ENCODE measurements around the gene FAM209A. TPM values are rescaled to one million over a fixed set of nuclear protein-coding genes. Genes with fewer than 3 reads are reported as not detected.
"Not testable (repeated sequence)": the region's sequence is repeated elsewhere in the genome, so short reads cannot be mapped to it uniquely, and the experiment has no call there.

The FAM209A gene
- total RNA-seq, 2 experiments from 2014 or later: 6.4 to 7.1 TPM

- peaks cover 12% of the 10 kb centered on the region for H3K4me1 Mint-ChIP-seq (ENCODE audit: low read depth)
- intact Hi-C loops (cut with DNase I, micrococcal nuclease): no loop called here
- ATAC-seq (ENCODE audit: poor library complexity): no peak
Measured at GRCh38 chr20:56519551-56519950, 5.0 kb upstream of the FAM209A start.

DNA sequence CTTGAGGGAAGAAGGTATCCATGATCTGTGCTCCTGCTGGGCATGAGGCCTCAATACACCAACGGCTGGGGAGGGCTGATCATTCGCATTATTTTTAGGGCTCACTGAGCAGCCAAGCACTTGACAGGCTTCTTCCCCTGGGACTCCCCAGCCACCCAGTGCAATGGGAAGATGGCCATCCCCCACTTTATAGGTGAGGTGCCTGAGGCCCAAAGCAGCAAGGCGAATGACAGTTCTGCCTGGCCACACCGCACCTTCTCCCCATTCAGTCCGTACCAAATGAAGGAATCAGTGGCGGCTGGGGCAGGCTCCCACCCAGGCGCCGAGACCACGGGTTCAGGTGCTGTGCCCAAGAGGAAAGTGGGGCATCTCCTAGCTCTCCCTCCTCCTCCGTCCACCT, 4.4 kb upstream of the FAM209A start:
- DNase-seq (no peak), ATAC-seq (ENCODE audit: poor library complexity) (no peak)
- H3K27ac Mint-ChIP-seq: no peak overlapping the region
- Histone ChIP-seq H3K36me3 (ENCODE audit: insufficient read depth, low read length) (peaks cover 47% of the 10 kb centered on the region), H3K4me3 (ENCODE audit: low read length) (no peak overlapping the region), H3K9me3 (ENCODE audit: control insufficient read depth in 1 of 2, insufficient read depth in 1 of 2, low read length in 2 of 2) (peaks cover 40 to 48% of the 10 kb centered on the region in 2 experiments), H3K4me1 (ENCODE audit: insufficient read depth, low read length) (peaks cover 16% of the 10 kb centered on the region), H3K27ac (ENCODE audit: low read depth in 1 of 2, low read length in 2 of 2) (no peak overlapping the region), H3K27me3 (ENCODE audit: control insufficient read depth in 1 of 2, insufficient read depth in 2 of 2, low read length in 2 of 2) (no peaks in the 10 kb centered on the region)
- H3K9me3 Mint-ChIP-seq: peaks cover 12% of the 10 kb centered on the region
- peaks cover 83% of the 10 kb centered on the region for H3K36me3 Mint-ChIP-seq (ENCODE audit: low read depth)
- ChIA-PET POLR2A (no interaction called here), CTCF (no interaction called here)
- no peaks in the 10 kb centered on the region for H3K27me3 Mint-ChIP-seq
- TF ChIP-seq, protein P1, sequence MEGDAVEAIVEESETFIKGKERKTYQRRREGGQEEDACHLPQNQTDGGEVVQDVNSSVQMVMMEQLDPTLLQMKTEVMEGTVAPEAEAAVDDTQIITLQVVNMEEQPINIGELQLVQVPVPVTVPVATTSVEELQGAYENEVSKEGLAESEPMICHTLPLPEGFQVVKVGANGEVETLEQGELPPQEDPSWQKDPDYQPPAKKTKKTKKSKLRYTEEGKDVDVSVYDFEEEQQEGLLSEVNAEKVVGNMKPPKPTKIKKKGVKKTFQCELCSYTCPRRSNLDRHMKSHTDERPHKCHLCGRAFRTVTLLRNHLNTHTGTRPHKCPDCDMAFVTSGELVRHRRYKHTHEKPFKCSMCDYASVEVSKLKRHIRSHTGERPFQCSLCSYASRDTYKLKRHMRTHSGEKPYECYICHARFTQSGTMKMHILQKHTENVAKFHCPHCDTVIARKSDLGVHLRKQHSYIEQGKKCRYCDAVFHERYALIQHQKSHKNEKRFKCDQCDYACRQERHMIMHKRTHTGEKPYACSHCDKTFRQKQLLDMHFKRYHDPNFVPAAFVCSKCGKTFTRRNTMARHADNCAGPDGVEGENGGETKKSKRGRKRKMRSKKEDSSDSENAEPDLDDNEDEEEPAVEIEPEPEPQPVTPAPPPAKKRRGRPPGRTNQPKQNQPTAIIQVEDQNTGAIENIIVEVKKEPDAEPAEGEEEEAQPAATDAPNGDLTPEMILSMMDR (IDR thresholded peaks at IDR 0.05): no peak
- intact Hi-C loops (cut with DNase I, micrococcal nuclease): no loop called here
- peaks cover 12% of the 10 kb centered on the region for H3K4me1 Mint-ChIP-seq (ENCODE audit: low read depth)
- no peak overlapping the region for H3K4me3 Mint-ChIP-seq

More at GRCh38 chr20:56519551-56519950, 5.0 kb upstream of the FAM209A start:
- Histone ChIP-seq H3K4me3 (ENCODE audit: low read length) (no peak overlapping the region), H3K27me3 (ENCODE audit: control insufficient read depth in 1 of 2, insufficient read depth in 2 of 2, low read length in 2 of 2) (no peaks in the 10 kb centered on the region), H3K36me3 (ENCODE audit: insufficient read depth, low read length) (peaks cover 47% of the 10 kb centered on the region), H3K9me3 (ENCODE audit: control insufficient read depth in 1 of 2, insufficient read depth in 1 of 2, low read length in 2 of 2) (peaks cover 40 to 48% of the 10 kb centered on the region in 2 experiments), H3K4me1 (ENCODE audit: insufficient read depth, low read length) (peaks cover 16% of the 10 kb centered on the region), H3K27ac (ENCODE audit: low read depth in 1 of 2, low read length in 2 of 2) (no peak overlapping the region)
- Mint-ChIP-seq H3K36me3 (ENCODE audit: low read depth) (peaks cover 89% of the 10 kb centered on the region), H3K4me3 (no peak overlapping the region), H3K27ac (no peak overlapping the region), H3K9me3 (peaks cover 12% of the 10 kb centered on the region), H3K27me3 (no peaks in the 10 kb centered on the region)
- TF ChIP-seq, protein P1 (IDR thresholded peaks at IDR 0.05): no peak
- no peak for DNase-seq
- ChIA-PET POLR2A (no interaction called here), CTCF (no interaction called here)

DNA sequence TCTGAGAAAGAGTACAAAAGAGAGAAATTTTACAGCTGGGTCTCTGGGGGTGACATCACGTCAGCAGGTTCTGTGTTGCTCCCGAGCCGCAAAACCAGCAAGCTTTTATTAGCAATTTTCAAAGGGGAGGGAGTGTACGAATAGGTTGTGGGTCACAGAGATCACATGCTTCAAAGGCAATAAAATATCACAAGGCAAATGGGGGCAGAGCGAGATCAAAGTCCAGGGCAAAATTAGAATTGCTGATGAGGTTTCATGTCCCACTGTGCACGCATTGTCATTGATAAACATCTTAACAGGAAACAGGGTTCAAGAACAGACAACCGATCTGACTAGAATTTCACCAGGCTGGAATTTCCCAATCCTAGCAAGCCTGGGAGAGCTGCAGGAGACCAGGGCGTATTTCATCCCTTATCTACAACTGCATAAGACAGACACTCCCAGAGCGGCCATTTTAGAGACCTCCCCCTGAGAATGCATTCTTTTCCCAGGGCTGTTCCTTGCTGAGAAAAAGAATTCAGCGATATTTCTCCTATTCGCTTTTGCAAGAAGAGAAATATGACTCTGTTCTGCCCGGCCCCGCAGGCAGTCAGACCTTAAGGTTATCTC, 3.7 kb upstream of the FAM209A start:
- DNase-seq; H3K27me3 Mint-ChIP-seq; CTCF ChIA-PET; H3K27ac Mint-ChIP-seq; H3K27me3 ChIP-seq (ENCODE audit: control insufficient read depth in 1 of 2, insufficient read depth in 2 of 2, low read length in 2 of 2); H3K4me3 ChIP-seq (ENCODE audit: low read length); H3K27ac ChIP-seq (ENCODE audit: low read depth in 1 of 2, low read length in 2 of 2); H3K4me3 Mint-ChIP-seq; intact Hi-C loops (cut with DNase I, micrococcal nuclease); POLR2A ChIA-PET; ATAC-seq (ENCODE audit: poor library complexity): not testable (repeated sequence)
- Histone ChIP-seq H3K4me1 (ENCODE audit: insufficient read depth, low read length) (peaks cover 16% of the 10 kb centered on the region), H3K36me3 (ENCODE audit: insufficient read depth, low read length) (peaks cover 42% of the 10 kb centered on the region), H3K9me3 (ENCODE audit: control insufficient read depth in 1 of 2, insufficient read depth in 1 of 2, low read length in 2 of 2) (peaks cover 40 to 48% of the 10 kb centered on the region in 2 experiments)
- peaks cover 12% of the 10 kb centered on the region for H3K9me3 Mint-ChIP-seq
- peaks cover 12% of the 10 kb centered on the region for H3K4me1 Mint-ChIP-seq (ENCODE audit: low read depth)
- H3K36me3 Mint-ChIP-seq (ENCODE audit: low read depth): peaks cover 76% of the 10 kb centered on the region

DNA sequence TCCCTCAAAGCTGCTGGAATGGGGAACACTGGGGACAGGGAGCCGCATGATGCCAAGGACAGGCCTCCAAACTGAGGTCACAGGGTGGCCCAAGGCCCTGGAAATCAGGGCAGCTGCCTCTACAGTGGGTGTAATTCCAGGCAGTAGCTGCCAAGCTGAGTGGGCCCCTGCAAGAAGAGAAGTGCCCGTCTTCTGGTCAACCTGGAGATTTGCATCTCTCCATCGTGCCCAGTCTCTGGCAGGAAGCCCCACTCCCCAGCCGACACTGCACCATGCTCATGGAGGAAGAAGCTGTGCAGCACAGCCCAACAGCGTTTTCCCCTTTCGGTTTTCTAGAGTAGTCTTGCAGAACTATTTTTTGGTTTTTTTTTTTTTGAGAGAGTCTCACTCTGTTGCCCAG, 2.2 kb upstream of the FAM209A start:
- Mint-ChIP-seq H3K4me1 (ENCODE audit: low read depth) (peaks cover 12% of the 10 kb centered on the region), H3K4me3 (no peak overlapping the region), H3K27me3 (no peaks in the 10 kb centered on the region), H3K9me3 (peaks cover 12% of the 10 kb centered on the region), H3K36me3 (ENCODE audit: low read depth) (peaks cover 61% of the 10 kb centered on the region), H3K27ac (peak overlapping the region; percentile 17)
- ATAC-seq (ENCODE audit: poor library complexity) (no peak), DNase-seq (no peak)
- Histone ChIP-seq H3K9me3 (ENCODE audit: control insufficient read depth in 1 of 2, insufficient read depth in 1 of 2, low read length in 2 of 2) (peaks cover 40 to 48% of the 10 kb centered on the region in 2 experiments), H3K27me3 (ENCODE audit: control insufficient read depth in 1 of 2, insufficient read depth in 2 of 2, low read length in 2 of 2) (no peaks in the 10 kb centered on the region), H3K36me3 (ENCODE audit: insufficient read depth, low read length) (peaks cover 32% of the 10 kb centered on the region), H3K4me1 (ENCODE audit: insufficient read depth, low read length) (peaks cover 16% of the 10 kb centered on the region), H3K27ac (ENCODE audit: low read depth in 1 of 2, low read length in 2 of 2) (no peak overlapping the region), H3K4me3 (ENCODE audit: low read length) (no peak overlapping the region)
- ChIA-PET CTCF (no interaction called here), POLR2A (no interaction called here)
- intact Hi-C loops (cut with DNase I, micrococcal nuclease): no loop called here
- TF ChIP-seq, protein P1 (IDR thresholded peaks at IDR 0.05): no peak
